ENCODE data around the gene FCRL4. TPM values are rescaled to one million over a fixed set of nuclear protein-coding genes. Genes with fewer than 3 reads are reported as not detected.

The FCRL4 gene
- polyA plus RNA-seq, 1 donor (not counting 4 experiments of a cell fraction or from before 2014, with no cell fraction given), result not detected

DNA sequence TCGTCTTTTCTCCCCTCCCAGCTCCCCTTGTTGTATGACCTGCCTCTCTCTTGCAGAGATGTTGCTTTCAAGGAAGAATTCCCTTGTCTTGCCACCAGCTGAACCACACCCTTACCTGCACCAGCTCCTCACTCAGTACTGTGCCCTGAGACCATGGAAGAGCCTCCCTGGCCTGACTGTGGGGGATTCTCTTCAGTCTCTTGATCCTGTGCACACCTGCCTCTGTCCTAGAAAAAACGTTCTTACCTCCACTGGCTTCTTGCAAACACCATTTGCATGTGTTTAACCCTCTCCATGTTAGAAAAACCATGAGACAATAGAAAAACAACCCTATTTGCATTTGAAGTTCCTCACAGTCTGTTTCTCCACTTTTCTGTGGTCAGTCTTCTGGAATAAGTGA, 43.3 kb upstream of the FCRL4 start:
- dilution Hi-C loops (cut with MboI; ENCODE audit: extremely low pct_ligation_motif_present, low sequenced_read_pairs), result no loop called here
- Histone ChIP-seq H3K9me3 (ENCODE audit: control insufficient read depth, low read depth, low read length) (no peaks in the 10 kb centered on the region), H3K27me3 (ENCODE audit: control insufficient read depth, extremely low read depth, insufficient read depth, low read length) (no peaks in the 10 kb centered on the region), H3K79me2 (ENCODE audit: control insufficient read depth, insufficient read depth, low read length) (no peaks in the 10 kb centered on the region), H3K4me2 (ENCODE audit: control insufficient read depth, extremely low read depth, insufficient read depth, low read depth, low read length) (no peak overlapping the region), H4K20me1 (ENCODE audit: control insufficient read depth, extremely low read depth, insufficient read depth, low read length) (no peaks in the 10 kb centered on the region), H3K9ac (ENCODE audit: control insufficient read depth, extremely low read depth, insufficient read depth, low read length) (no peak overlapping the region), H3K4me1 (ENCODE audit: control insufficient read depth, extremely low read depth, insufficient read depth, low read length) (no peaks in the 10 kb centered on the region), H3K36me3 (ENCODE audit: control insufficient read depth in 2 of 2, extremely low read depth in 1 of 2, insufficient read depth in 2 of 2, low read length in 2 of 2) (no peaks in the 10 kb centered on the region), H3K4me3 (ENCODE audit: control insufficient read depth in 2 of 3, extremely low read depth in 1 of 3, insufficient read depth in 2 of 3, low read depth in 1 of 3, low read length in 3 of 3) (no peak overlapping the region), H3K27ac (ENCODE audit: control insufficient read depth, insufficient read depth, low read length) (no peak overlapping the region), H2AFZ (ENCODE audit: control insufficient read depth, low read length) (no peak overlapping the region), H3K9me1 (ENCODE audit: control insufficient read depth, extremely low read depth, insufficient read depth, low read length) (no peaks in the 10 kb centered on the region)
- FAIRE-seq (no peak), DNase-seq (ENCODE audit: low read depth, low spot score) (no peak)
- no peak for TF ChIP-seq EZH2 (IDR thresholded peaks at IDR 0.05; ENCODE audit: low read length)
- no peak for TF ChIP-seq CTCF (optimal IDR thresholded peaks at IDR 0.05 in 1 of 3, IDR thresholded peaks at IDR 0.05 in 1 of 3, conservative IDR thresholded peaks at IDR 0.05 in 1 of 3; ENCODE audit: extremely low read depth in 1 of 3, insufficient read depth in 2 of 3, low read length in 3 of 3)

DNA sequence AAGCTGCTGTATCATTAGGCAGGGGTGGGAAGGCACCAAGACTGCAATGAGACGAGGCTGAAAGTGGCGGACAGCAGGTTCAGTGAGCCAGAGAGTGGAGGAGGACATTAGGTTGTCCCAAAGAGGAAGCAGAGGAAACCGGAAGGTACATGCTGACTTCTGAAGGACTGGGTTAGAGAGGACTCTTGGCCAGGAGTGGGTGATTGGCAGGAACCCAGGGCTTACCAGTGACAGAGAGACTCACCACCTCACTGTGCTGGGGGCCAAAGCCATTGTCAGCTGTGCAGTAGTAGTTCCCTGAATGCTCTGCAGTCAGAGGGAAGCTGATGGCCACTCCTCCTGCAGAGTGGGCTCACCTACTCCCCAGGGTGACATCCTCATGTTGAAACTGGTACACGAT, 41.9 kb upstream of the FCRL4 start:
- Histone ChIP-seq H2AFZ (ENCODE audit: control insufficient read depth, low read length) (no peak overlapping the region), H3K4me3 (ENCODE audit: control insufficient read depth in 2 of 3, extremely low read depth in 1 of 3, insufficient read depth in 2 of 3, low read depth in 1 of 3, low read length in 3 of 3) (no peak overlapping the region), H4K20me1 (ENCODE audit: control insufficient read depth, extremely low read depth, insufficient read depth, low read length) (no peaks in the 10 kb centered on the region), H3K36me3 (ENCODE audit: control insufficient read depth in 2 of 2, extremely low read depth in 1 of 2, insufficient read depth in 2 of 2, low read length in 2 of 2) (no peaks in the 10 kb centered on the region), H3K4me1 (ENCODE audit: control insufficient read depth, extremely low read depth, insufficient read depth, low read length) (no peaks in the 10 kb centered on the region), H3K27me3 (ENCODE audit: control insufficient read depth, extremely low read depth, insufficient read depth, low read length) (no peaks in the 10 kb centered on the region), H3K9me3 (ENCODE audit: control insufficient read depth, low read depth, low read length) (no peaks in the 10 kb centered on the region), H3K27ac (ENCODE audit: control insufficient read depth, insufficient read depth, low read length) (no peak overlapping the region), H3K79me2 (ENCODE audit: control insufficient read depth, insufficient read depth, low read length) (no peaks in the 10 kb centered on the region), H3K9me1 (ENCODE audit: control insufficient read depth, extremely low read depth, insufficient read depth, low read length) (no peaks in the 10 kb centered on the region), H3K9ac (ENCODE audit: control insufficient read depth, extremely low read depth, insufficient read depth, low read length) (no peak overlapping the region), H3K4me2 (ENCODE audit: control insufficient read depth, extremely low read depth, insufficient read depth, low read depth, low read length) (no peak overlapping the region)
- DNase-seq (ENCODE audit: low read depth, low spot score) (no peak), FAIRE-seq (no peak)
- TF ChIP-seq CTCF (optimal IDR thresholded peaks at IDR 0.05 in 1 of 3, IDR thresholded peaks at IDR 0.05 in 1 of 3, conservative IDR thresholded peaks at IDR 0.05 in 1 of 3; ENCODE audit: extremely low read depth in 1 of 3, insufficient read depth in 2 of 3, low read length in 3 of 3) (no peak), EZH2 (IDR thresholded peaks at IDR 0.05; ENCODE audit: low read length) (no peak)
- dilution Hi-C loops (cut with MboI; ENCODE audit: extremely low pct_ligation_motif_present, low sequenced_read_pairs), result no loop called here

Measured in keratinocyte (primary cell).